ENCODE data around the gene SEC24C. TPM values are rescaled to one million over a fixed set of nuclear protein-coding genes. Genes with fewer than 3 reads are reported as not detected.

Gene SEC24C
- total RNA-seq, 1 donor from 2014 or later = 96.5 TPM

DNA sequence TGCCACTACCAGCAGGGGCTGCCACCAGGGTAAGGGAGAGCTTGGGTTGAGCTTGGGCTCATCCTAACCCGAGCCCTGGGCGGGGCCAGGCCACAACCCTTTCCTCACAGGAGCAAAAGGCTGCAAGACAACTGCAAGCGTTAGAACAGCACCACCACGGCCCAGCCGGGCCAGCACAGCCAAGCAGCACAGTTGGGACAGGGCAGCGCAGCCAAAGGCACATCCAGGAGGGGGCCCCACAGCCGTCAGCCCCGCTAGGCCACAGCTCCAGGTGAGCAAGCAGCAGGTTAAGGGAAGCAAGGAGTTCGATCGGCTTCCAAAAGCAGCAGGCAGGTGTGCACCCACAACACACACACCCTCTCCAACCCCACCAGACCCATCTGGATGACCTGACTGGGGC is 74.2 kb downstream of the SEC24C start:
- Mint-ChIP-seq H3K4me1 (ENCODE audit: low read depth) (peaks cover 3% of the 10 kb centered on the region), H3K4me3 (ENCODE audit: low read depth) (no peak overlapping the region), H3K36me3 (ENCODE audit: insufficient read depth) (peaks cover 9% of the 10 kb centered on the region), H3K27me3 (peaks cover 8% of the 10 kb centered on the region), H3K27ac (no peak overlapping the region), H3K9me3 (ENCODE audit: low read depth) (no peaks in the 10 kb centered on the region)
- DNase-seq (ENCODE audit: low spot score, unreplicated experiment) = no peak
- TF ChIP-seq CTCF (IDR thresholded peaks at IDR 0.05; ENCODE audit: unreplicated experiment) = no peak

DNA sequence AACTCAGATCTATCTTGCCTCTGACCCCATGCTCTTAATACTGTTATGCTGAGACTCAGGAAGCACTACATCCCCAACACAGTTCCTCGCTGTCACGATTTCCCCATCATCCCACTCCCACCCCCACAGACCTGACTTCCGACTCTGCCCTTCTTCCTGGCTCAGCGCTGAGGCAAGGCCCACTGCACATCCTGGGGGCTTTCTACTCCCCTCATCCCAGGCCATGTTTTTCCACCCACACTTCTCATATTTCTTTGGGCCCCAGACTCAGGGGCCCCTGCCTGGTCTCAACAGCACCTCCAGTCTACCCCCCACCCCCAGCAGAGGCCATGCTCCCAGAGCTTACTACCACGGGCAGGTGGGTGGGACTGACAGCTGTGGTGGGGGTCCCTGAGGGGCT is 74.9 kb downstream of the SEC24C start:
- no peak for TF ChIP-seq CTCF (IDR thresholded peaks at IDR 0.05; ENCODE audit: unreplicated experiment)
- H3K9me3 Mint-ChIP-seq (ENCODE audit: low read depth) = no peaks in the 10 kb centered on the region
- peaks cover 7% of the 10 kb centered on the region for H3K36me3 Mint-ChIP-seq (ENCODE audit: insufficient read depth)
- H3K27ac Mint-ChIP-seq = no peak overlapping the region
- peaks cover 6% of the 10 kb centered on the region for H3K4me1 Mint-ChIP-seq (ENCODE audit: low read depth)
- no peak overlapping the region for H3K4me3 Mint-ChIP-seq (ENCODE audit: low read depth)
- peaks cover 10% of the 10 kb centered on the region for H3K27me3 Mint-ChIP-seq
- no peak for DNase-seq (ENCODE audit: low spot score, unreplicated experiment)

GRCh38 chr10:73819513-73820093 is 75.4 kb downstream of the SEC24C start:
- Mint-ChIP-seq H3K4me3 (ENCODE audit: low read depth) (no peak overlapping the region), H3K36me3 (ENCODE audit: insufficient read depth) (peaks cover 7% of the 10 kb centered on the region), H3K9me3 (ENCODE audit: low read depth) (no peaks in the 10 kb centered on the region), H3K4me1 (ENCODE audit: low read depth) (peaks cover 6% of the 10 kb centered on the region), H3K27me3 (peaks cover 10% of the 10 kb centered on the region), H3K27ac (no peak overlapping the region)
- DNase-seq (ENCODE audit: low spot score, unreplicated experiment) = no peak
- TF ChIP-seq CTCF (IDR thresholded peaks at IDR 0.05; ENCODE audit: unreplicated experiment) = peak; percentile 4

Other genes starting within 250 kb of the SEC24C start
- gene PPP3CB, start 248.3 kb upstream of the SEC24C start, total RNA-seq = 49.6 and 56.4 TPM in 2 replicates
- gene USP54, start 153.0 kb upstream of the SEC24C start, total RNA-seq = 79.0 and 83.8 TPM in 2 replicates
- gene MYOZ1, start 102.9 kb upstream of the SEC24C start, total RNA-seq = 0.31 TPM in 1 of 2 replicates, not detected in the other
- 0.07 TPM in 1 of 2 replicates, not detected in the other for gene SYNPO2L, start 88.3 kb upstream of the SEC24C start, total RNA-seq
- 15.5 and 17.3 TPM in 2 replicates for gene AGAP5, start 46.3 kb upstream of the SEC24C start, total RNA-seq
- gene CHCHD1, start 37.7 kb downstream of the SEC24C start, total RNA-seq = 36.0 and 38.8 TPM in 2 replicates
- 122 and 144 TPM in 2 replicates for gene ZSWIM8, start 41.2 kb downstream of the SEC24C start, total RNA-seq
- gene NDST2, start 67.2 kb downstream of the SEC24C start, total RNA-seq = 36.3 and 40.0 TPM in 2 replicates
- 20.8 and 24.5 TPM in 2 replicates for gene CAMK2G, start 130.2 kb downstream of the SEC24C start, total RNA-seq
- gene PLAU, start 166.8 kb downstream of the SEC24C start, total RNA-seq = 0.38 and 0.93 TPM in 2 replicates